Hypothalamus (tissue), 51 donors: Measurements from ENCODE around the gene HAS3.
A peak's percentile ranks its signal among the peaks of the same experiment; 100 is the strongest.
"Not testable (repeated sequence)": the region's sequence is repeated elsewhere in the genome, so short reads cannot be mapped to it uniquely, and the experiment has no call there.

Experiments used
- DNase-seq, 51 donors: peaks; one replicate each; lab custom pipeline; 2025; lab: John Stamatoyannopoulos, UW

Gene HAS3

DNA sequence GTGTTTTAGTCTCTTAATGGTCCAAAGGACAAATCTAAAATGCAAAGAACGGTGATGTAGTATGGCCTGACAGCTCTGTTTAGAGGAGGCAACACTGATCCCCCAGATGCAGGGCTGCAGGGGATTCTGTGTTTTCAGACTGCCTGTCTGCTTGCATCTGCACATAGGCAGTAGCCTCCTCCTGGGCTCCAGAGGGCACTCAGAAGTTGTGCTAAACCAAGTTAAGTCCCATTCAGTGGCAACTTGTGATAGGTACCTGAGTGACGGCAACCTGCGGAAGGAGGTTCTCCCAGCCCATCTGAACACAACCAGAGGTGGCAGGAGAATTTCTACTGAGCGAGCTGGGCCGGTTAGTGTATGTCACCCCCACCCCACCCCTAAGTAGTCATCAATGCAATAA lies 9.9 kb downstream of the HAS3 start:
- DNase-seq, result no peak

DNA sequence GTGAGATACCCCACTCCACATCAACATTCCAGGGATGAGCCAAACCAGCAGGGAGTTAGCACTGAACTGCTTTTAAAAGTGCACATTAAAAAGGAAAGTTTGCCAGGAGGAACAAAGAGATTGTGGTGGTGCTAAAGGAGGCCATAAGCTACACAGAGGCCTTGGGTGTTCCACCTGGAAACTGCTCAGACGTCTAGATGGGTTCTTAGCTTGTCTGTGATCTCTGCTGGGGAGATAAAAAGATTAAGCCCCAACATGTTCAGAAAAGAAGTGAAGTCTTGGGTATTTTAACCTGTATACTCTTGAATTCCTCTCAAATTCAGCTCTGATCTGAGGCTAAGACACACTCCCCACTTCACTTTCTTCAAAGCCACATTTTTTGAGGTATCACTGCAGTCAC lies 10.4 kb downstream of the HAS3 start:
- no peak for DNase-seq

DNA sequence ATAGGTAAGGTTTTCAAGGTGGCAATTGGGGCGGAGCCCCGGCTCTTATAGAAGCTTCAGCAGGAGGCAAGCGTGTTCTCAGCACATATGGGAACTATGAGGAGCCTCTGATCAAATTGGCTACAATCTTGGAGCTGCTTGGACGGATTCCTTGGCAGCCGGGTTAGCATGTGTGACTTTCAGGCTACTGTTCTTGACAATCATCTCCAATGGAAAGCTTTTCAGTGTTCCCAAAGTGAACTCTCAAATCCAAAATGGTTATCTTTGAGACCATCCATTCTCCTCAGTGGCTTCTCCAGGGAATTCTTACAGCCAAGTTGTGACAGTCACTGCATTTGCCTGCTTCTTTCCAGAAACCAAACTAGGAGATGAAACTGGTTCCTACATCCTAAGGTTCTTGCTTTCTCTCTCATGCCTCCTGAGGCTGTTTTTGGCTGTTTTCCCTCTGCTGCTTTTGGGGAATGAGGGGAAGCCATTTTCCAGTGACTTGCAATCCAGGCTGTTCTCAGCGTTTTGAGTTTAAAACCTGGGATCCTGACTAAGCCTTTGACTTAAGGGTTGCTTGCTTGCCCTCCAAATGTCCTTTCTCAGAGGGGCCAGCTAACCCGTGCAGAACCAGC lies 10.9 kb downstream of the HAS3 start:
- no peak for DNase-seq

DNA sequence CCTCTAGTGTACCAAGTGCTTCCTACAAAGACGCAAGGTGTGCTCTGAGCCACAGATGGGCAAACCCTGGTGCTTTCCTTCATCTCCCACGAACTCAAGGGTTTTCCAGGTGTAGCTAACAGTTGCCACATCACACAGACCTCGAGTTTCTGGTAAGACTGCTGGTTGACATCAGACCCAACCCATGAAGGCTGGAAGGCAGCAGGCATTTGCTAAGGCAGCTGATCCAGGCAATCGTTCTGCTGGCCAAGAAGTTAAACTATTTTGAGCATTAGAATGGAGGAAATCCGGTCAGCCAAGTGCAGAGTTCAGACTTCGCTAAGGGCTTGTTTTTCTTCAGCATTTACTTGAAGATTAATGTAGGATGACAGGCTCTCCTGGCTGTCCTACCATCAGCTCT lies 11.5 kb downstream of the HAS3 start:
- no peak for DNase-seq

DNA sequence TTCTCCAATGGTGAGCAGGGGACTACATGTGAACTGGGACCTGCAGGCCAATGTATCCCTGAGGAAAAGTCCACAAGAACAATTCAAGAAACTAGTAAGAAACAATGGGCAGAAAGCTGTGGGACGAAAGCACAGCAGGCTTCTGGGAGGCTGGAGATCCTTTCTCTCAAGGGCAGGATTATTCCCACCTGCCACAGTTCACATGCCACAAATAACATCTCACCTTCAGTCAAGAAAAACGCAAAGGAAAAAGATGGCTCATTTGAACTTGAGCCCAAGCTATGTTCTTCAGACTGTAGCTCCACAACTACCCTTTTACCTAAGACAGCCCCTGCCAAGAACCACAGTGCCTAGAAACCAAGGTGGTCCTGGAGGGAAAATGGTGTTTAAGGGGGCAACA lies 13.0 kb downstream of the HAS3 start:
- no peak for DNase-seq

DNA sequence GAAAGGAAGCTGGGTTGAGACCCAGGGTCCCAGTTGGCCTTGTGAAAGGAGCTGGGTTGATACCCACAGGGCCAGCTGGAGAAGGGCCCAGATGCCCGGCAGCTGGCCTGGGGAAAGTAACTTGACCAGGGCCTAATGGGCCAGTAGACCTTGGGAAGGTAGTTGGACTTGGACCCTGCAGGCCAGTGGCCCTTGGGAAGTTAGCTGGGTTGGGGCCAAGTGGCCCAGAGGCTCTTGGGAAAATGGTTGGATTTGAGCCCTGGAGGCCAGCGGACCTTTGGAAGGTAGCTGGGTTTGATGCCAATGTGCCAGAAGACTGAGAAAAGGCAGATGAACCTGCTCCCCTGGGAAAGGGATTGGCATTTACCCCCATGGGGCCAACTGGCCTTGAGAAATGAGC lies 13.5 kb downstream of the HAS3 start:
- no peak for DNase-seq

DNA sequence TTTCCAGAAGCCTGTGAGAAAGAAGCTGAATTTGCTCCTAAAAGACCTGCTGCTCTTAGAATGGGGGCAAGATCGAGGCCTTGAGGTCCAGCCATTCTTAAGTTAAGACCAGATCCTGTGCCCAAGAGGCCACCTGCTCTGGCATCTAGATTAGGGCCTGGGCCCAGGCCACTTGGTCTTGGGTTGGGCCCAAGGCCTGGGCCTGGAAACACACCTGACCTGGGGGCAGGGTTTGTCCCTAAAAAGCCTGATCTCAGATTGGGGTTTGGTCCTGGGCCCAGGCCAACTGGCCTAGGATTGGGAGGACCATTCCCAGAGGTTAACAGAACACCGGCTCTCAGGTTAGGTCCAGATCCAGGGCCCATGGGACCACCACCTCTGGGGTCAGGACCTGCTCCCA lies 14.1 kb downstream of the HAS3 start:
- DNase-seq, result no peak

DNA sequence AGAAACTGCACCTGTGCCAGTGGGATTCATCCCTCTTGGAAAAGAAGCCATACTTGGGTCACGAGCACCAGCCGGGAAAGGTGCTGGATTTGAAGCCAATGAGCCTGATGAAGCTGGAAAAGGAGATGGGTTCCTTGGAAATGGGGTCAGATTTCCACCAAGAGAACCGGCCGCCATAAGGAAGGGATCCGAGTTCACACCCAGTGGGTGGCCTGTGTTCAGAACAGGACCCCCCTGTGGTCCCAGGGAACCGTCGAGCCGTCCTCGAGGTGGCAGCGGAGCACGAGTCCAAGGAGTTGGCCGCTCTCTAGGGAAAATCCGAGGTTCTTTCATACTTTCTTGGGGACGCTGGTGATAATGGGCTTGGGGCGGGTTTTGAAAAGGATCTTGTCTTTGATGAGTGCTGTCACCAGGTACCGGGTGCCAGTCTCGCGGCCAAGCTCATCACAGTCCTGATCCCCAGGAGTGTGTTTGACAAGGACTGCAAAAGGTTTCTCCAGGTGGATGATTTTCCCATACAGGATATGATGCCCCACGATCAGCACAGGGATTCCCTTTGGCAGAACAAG lies 14.7 kb downstream of the HAS3 start:
- DNase-seq, result no peak

DNA sequence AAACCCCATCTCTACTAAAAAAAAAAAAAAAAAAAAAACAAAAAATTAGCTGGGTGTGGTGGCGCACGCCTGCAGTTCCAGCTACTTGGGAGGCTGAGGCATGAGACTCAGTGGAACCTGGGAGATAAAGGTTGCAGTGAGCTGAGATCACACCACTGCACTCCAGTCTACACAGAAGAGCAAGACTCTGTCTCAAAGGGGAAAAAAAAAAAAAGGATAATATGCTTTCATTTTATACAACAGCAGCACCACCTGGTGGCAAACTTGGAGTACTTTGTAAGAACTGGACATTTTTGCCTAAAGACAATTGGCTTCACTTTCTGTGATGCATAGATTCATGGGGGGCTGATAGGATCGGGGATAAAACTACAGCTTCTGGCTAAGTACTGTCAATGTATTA lies 18.5 kb downstream of the HAS3 start:
- DNase-seq, result peak in 8 of 51 donors; percentile 15 to 38 (median 28)

DNA sequence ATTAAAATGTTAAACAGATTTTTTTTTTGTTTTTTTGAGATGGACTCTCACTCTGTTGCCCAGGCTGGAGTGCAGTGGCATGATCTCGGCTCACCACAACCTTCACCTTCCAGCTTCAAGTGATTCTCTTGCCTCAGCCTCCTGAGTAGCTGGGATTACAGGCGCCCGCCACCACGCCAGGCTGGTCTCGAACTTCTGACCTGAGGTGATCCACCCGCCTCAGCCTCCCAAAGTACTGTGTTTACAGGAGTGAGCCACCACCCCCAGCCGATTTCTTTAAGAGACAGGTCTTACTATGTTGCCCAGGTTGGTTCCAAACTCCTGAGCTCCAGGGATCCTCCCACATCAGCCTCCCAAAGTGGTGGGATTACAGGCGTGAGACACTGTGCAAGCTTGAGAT lies 19.0 kb downstream of the HAS3 start:
- not testable (repeated sequence) for DNase-seq

DNA sequence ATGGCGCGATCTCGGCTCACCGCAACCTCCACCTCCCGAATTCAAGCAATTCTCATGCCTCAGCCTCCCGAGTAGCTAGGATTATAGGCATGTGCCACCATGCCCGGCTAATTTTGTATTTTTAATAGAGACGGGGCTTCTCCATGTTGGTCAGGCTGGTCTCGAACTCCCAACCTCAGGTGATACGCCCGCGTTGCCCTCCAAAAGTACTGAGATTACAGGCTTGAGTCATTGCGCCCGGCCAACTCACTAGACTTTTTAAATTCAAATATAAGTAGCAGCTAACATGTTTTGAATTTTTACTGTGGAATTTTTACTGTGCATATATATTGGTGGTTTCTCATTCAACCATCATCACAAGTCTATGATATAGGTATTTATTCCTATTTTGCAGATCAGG lies 19.5 kb downstream of the HAS3 start:
- DNase-seq, result not testable (repeated sequence)

DNA sequence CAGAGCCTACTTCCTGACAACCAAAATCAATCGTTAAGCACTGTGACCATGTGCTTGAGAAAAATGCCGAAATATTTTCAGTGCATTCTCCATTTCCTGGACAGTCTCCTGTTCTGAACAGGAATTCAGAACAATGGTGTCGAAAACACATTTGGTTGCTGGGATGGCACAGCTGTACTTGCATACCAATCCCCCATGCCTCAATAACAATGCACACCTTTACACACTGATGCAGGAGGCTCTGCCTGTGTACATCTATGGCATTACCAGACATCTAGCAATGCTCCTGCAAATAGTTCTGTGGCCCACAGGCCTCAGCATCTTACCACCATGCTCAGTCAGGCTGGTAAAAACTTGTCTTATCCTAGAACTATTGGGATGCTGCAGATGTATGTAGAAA lies 20.8 kb downstream of the HAS3 start:
- DNase-seq, result no peak

DNA sequence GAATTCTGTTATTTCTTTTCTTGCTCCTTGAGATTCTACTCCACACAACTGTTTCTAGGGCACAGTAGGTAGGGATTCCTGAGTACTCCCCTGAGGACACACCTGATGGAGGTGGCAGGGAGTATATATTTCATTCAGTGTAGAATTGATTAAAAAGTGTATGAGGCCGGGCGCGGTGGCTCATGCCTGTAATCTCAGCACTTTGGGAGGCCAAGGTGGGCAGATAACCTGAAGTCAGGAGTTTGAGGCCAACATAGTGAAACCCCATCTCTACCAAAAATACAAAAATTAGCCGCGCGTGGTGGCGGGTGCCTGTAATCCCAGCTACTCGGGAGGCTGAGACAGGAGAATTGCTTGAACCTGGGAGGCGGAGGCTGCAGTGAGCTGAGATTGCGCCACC lies 21.3 kb downstream of the HAS3 start:
- not testable (repeated sequence) for DNase-seq

DNA sequence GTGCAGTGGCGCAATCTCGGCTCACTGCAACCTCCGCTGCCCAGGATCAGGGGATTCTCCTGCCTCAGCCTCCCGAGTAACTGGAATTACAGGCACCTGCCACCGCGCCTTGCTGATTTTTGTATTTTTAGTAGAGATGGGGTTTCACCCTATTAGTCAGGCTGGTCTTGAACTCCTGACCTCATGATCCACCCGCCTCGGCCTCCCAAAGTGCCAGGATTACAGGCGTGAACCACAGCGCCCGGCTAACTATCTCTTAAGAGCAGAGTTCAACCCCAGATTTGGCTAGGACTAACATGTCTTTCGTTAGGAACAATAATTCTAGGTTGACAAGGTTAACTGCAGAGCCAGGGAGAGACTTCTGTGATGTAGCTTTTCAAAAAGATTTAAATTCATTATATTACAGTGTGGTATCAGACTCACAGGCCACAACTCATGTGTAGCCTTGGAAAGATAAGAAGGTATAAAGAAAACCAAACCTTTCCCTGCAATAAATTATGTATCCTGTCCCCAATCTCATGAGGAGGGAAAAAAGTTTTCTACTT lies 22.6 kb downstream of the HAS3 start:
- DNase-seq, result no peak

DNA sequence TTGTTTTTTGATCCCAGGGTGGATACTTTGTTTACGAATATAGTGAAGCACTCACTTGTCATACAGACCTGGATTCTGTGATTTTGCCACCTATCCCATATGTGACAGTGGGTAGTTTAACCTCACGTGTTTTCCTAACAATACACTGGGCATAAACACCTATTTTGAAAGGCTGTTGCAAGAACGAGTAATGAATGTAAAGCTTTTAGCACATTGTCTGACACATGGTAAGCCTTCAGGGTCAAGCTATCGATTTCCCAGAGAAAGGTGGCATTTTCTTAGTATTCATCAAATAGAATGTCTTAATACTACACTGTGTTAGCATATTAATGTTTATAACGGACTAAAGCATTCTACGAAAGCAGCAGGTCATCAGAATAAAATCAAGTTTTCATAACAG lies 25.0 kb downstream of the HAS3 start:
- no peak for DNase-seq

DNA sequence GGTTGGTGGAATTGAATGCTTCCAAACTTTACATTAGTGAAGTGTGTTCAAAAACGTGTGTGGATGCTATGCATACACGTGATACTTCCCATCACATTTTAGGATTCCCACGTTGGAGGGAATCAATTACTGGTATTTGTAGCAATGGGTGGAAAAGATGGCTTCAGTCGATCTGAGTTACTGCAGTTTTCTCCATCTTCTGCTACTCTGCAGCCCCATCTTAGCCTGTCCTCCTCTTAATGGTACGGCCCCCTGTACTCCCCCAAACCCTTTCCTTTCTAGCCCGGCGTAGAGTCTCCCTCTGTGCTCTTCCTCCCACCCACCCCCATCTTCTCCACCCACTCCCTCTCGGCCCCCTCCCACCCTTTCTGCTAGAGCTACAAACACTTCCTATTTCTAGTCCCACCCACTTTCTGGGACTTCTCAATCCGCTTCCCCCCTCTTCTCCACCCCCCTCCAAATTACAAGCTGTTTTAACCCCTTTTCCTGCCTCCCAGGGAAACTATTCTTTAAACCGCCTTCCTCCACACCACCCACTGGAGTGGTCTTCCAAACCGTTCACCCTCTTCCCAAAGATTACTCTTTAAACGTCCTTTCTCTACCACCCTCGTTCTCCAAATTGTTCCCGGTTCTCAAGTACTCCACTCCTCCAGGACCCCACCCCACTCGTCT lies 25.9 kb downstream of the HAS3 start:
- peak in 4 of 51 donors; percentile 3 to 38 (median 24) for DNase-seq

DNA sequence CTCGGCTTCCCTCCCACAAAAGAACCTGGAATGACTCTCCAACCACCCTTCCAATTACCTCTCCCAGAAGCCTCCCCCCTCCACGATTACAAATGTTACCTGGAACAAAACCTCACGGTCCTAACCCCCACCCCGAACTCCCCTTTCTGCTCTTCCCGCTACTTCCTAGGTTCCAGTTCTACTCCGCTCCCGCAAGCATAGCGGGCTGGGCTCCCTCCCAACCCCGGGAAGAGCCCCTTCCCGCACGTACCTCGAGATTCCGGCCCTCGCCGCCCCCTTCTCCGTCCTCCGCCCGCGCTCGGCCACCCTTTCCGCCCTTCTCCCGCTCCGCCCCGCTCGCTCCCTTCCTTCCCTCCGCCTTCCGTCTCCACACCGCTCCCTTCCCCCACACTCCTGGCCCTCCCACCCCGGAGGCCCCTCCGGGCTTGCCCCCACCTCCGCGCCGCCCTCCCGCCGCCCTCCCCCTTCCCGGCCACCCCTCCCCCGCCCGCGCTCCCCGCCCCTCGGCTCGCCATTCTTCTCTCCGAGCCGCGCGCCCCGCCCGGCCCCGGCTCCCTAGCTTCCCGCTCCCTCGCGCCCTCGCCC lies 26.5 kb downstream of the HAS3 start:
- DNase-seq, result peak in 41 of 51 donors; percentile 33 to 89 (median 69)

DNA sequence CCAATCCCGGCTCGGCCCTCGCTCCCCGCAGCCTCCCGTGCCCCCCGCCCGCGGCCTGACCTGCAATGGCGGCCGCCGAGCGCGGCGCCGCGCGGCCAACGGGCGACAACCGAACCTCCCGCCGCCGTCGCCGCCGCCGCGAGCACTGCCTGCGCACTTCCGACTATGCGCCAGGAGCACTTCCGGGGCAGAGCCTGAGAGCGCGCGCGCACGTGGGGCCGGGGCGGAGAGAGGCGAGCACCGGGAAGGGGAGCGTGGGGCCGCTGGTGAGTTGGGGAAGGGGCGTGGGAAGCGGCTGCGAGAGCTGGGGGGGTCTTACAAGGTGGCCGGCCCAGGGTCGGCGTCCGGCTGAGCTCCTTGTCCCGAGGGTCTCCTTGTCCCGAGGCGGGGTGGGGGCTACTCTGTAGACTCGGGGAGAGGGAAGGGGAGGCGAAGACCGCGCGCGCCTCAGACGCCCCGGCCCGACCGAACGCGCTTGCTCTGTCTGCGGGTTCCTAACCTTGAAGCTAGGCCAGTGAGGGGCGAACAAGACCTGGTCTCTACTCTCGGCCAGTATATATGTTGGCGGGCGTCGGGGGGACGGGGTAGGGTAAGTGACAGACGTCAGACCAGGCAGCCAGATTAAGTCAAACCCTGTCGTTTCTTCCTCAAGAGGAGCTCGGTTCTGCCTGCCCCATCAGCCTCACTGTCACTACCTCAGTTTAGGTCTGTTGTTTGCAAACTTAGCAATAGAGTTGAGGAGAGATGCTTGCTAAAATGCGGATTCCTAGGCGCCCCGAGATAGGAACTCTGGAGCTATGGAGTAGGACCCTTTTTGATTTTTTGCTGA lies 27.2 kb downstream of the HAS3 start, which contains the start of the genes CHTF8 and UTP4:
Gene CHTF8 (minus strand): TSS at position 165 of the 829 bp plus-strand sequence. CDS start 11,130 bp downstream, outside the sequence.
Gene UTP4 (plus strand): TSS at position 226 of the 829 bp plus-strand sequence. CDS start 811 bp downstream, outside the sequence.
- peak; percentile 38 to 89 (median 74) for DNase-seq

DNA sequence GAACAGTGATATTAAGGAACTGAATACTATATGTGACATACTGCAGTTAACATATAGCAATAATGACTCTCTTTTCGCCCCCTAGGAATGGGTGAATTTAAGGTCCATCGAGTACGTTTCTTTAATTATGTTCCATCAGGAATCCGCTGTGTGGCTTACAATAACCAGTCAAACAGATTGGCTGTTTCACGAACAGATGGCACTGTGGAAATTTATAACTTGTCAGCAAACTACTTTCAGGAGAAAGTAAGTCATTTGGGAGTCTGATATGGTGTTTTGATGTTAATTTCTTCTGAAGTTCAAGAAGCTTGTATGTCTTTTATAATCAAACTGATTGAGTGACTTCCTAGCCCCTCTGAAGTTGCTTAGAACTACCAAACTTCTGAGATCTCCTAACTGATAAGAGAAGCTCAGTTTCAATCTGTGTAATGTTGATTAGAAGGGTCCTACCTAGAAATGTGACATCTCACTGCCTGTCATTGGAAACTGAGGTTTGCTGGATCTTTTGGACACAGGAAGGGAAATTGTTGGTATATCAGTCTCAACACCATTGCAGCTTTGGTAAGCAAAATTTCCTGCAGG lies 28.0 kb downstream of the HAS3 start:
- no peak for DNase-seq

DNA sequence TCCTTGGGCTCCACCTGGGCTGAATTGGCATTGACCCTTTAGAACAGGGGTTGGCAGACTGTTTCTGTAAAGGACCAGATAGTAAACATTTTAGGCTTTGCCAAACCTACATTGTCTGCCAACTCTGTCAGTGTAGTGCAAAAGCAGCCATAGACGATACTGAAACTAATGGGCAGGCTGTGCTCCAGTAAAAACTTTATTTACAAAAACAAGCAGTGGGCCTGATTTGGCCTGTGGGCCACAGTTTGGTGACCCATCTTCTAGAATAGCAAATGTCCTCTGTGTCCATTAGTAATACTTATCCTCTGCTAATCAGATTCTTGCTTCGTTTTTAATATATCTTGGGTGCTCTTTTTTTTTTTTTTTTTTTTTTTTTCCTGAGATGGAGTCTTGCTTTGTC lies 33.2 kb downstream of the HAS3 start:
- DNase-seq, result no peak
